Dendritic cell treated with granulocyte-macrophage colony-stimulating factor and Interleukin-4, amounts not matched to agents 40 ng/mL and 50 ng/mL, for 4 days (primary cell): Measurements from ENCODE around the gene RILP.

Experiments
- H3K27ac Mint-ChIP-seq: one replicate; pipeline ENCODE4 v1.8.0; 2022; ENCODE audit warnings: mild to moderate bottlenecking, mixed read lengths
- H3K27me3 Mint-ChIP-seq: one replicate; pipeline ENCODE4 v1.8.0; 2022; ENCODE audit warnings: mild to moderate bottlenecking, mixed read lengths
- H3K36me3 Mint-ChIP-seq: one replicate; pipeline ENCODE4 v1.8.0; 2022; ENCODE audit warnings: low read depth, mixed read lengths
- H3K4me1 Mint-ChIP-seq: one replicate; pipeline ENCODE4 v1.8.0; 2022; ENCODE audit warnings: low read depth, mixed read lengths
- H3K4me3 Mint-ChIP-seq: one replicate; pipeline ENCODE4 v1.8.0; 2022; ENCODE audit warnings: mild to moderate bottlenecking, moderate library complexity, mixed read lengths
- H3K9me3 Mint-ChIP-seq: one replicate; pipeline ENCODE4 v1.8.0; 2022; ENCODE audit warnings: mixed read lengths
- intact Hi-C: fragments of 100-400 bp; cut with micrococcal nuclease; formaldehyde crosslinking; loops from one replicate; pipeline ENCODE4 v1.15.0; 2022

The RILP gene

DNA sequence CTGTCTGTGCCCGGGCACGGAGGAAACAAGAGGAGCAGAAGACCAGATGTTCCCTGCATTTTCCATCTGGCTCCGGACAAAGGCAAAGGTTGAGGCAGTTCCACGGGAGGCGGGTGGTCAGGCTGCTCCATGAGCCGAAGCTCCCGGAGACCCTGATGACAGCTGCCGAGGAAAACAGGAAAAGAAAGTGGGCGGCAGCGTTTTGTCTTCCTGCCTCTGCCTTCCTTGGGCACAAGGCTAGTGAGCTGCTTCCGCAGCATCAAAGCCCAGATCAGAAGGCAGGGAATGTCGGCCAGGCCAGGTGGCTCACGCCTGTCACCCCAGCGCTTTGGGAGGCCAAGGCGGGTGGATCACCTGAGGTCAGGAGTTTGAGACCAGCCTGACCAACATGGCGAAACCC, 37.3 kb downstream of the RILP start:
- no peaks in the 10 kb centered on the region for H3K27me3 Mint-ChIP-seq
- intact Hi-C loops = loop anchor here (1.0 kb wide), 1 partner anchor 15 kb away; no protein-coding TSS in a partner anchor
- peaks cover 75% of the 10 kb centered on the region for H3K4me1 Mint-ChIP-seq
- peaks cover 92% of the 10 kb centered on the region for H3K36me3 Mint-ChIP-seq
- peak overlapping the region; percentile 48 for H3K4me3 Mint-ChIP-seq
- peak overlapping the region; percentile 90 for H3K27ac Mint-ChIP-seq
- no peaks in the 10 kb centered on the region for H3K9me3 Mint-ChIP-seq

DNA sequence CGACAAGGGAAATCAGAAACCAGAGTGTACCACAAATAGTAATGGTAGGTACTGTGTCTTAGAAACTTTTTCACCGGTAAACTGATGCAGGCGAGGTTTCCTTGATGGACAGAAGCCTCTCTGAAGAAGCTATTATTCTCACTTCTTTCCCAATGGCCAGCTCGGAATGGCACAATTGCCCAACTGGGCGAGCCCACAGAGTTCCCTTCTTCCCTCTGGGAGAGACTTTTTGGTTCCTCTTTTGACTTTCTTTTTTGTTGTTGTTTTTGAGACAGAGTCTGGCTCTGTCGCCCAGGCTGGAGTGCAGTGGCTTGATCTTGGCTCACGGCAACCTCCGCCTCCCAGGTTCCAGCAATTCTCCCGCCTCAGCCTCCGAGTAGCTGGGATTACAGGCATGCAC, 38.0 kb downstream of the RILP start:
- Mint-ChIP-seq H3K36me3 (peaks cover 92% of the 10 kb centered on the region), H3K27ac (peak overlapping the region; percentile 90)

DNA sequence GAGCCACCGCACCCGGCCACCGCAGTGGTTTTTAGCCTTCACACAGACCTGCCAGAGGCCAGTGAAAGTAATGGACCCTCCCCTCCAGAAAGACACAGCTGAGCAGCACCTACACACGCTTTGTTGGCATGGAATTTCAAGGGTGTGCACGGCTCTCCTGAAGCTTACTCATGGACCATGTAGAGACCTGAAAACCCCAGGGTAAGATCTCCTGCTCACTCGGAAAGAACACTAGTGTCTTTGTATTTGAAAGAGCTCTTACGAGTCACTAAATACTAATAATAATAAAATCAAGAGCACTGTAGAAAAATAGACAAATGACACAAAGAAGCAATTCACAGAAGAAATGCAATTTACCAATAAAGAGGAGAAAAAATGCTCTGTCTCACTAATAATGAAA, 41.0 kb downstream of the RILP start:
- Mint-ChIP-seq H3K27me3 (no peaks in the 10 kb centered on the region), H3K4me3 (no peak overlapping the region), H3K36me3 (peaks cover 92% of the 10 kb centered on the region), H3K9me3 (no peaks in the 10 kb centered on the region), H3K27ac (peak overlapping the region; percentile 96), H3K4me1 (peaks cover 79% of the 10 kb centered on the region)
- intact Hi-C loops = no loop called here

More for the DNA sequence above, 38.0 kb downstream of the RILP start:
- H3K4me3 Mint-ChIP-seq = peak overlapping the region; percentile 48
- H3K9me3 Mint-ChIP-seq = no peaks in the 10 kb centered on the region
- peaks cover 74% of the 10 kb centered on the region for H3K4me1 Mint-ChIP-seq
- intact Hi-C loops = loop anchor here (1.0 kb wide), 1 partner anchor 16 kb away; no protein-coding TSS in a partner anchor
- no peaks in the 10 kb centered on the region for H3K27me3 Mint-ChIP-seq

DNA sequence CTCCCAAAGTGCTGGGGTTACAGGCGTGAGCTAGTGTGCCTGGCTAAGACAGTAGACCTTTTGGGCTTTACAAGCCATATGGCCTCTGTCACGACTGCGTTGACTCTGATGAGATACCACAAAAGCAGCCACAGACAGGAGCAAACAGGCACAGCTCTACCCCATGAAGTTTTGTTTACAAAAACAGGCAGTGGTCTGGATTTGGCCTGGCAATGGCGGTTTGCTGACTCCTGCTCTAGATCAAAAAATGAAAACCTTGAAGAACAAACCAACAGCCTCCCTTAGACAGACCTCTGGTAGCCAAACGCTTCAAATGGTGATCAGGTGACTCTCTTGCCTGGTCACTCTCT, 41.7 kb downstream of the RILP start:
- Mint-ChIP-seq H3K4me1 (peaks cover 78% of the 10 kb centered on the region), H3K4me3 (peak overlapping the region; percentile 30), H3K9me3 (no peaks in the 10 kb centered on the region), H3K27ac (peak overlapping the region; percentile 96), H3K27me3 (no peaks in the 10 kb centered on the region), H3K36me3 (peaks cover 92% of the 10 kb centered on the region)
- intact Hi-C loops = loop anchor here (1.0 kb wide), 2 partner anchors 21 to 31 kb away; no protein-coding TSS in a partner anchor

DNA sequence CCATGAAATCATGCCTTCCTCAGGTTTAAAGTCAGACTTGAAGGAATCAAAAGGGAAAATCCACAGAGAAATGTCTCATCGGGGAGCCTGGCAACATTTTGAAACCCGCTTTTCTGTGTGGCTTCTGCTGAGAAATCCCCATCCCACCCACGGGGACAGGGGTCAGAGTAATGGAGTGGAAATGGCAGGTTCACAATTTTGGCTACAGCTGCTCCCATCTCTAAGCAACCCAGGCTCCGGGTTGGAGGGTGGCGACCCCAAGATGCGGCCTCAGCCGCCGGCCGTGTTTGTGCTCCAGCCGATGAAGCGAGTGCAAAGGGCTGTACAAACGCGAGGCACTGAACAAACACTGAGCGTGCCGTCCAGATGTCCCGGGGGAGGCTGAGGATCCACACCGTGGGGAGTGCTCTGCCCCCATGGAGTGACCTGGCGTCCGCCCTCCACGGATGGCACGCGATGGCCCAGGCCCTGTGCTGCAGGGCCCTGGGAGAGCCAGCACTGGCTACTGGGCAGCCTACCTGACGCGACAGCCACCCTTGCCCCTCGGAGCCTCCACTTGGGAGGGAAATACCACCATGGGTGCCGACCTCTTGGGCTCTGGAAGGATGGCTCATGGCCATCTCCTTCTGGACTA, 43.2 kb downstream of the RILP start:
- Mint-ChIP-seq H3K27me3 (no peaks in the 10 kb centered on the region), H3K4me3 (peak overlapping the region; percentile 61), H3K36me3 (peaks cover 92% of the 10 kb centered on the region), H3K9me3 (no peaks in the 10 kb centered on the region), H3K27ac (peak overlapping the region; percentile 96), H3K4me1 (peaks cover 67% of the 10 kb centered on the region)
- intact Hi-C loops = no loop called here

DNA sequence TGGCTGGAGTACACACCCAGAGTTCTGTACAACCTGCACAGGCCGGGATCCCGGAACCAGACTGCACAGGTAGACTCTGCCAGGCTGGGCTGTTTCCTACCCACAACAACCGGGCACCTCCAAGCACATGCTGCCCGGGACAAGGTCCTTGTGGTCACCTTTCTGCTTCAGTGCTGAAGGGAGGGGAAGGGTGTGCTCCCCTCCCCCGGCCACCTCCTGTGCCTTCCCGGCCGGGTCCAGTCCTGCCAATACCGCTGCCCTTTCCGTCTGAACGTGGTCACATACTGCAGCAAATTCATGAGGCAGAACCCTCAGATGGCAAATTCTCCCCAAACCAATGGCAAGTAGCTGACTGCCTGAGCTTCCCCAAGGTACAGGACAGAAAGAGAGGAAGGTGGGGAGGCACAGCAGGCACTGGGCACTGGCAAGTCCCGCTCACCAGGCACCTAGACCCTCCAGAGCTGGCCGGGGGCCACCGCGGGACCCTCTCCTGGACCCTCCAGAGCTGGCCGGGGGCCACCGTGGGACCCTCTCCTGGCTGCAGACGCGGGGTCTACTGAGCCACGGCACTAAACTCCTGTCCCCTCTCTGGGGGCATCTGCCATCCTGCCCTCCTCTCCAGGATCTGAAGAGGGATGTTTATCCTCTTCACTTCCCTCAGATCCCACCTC, 43.9 kb downstream of the RILP start:
- H3K9me3 Mint-ChIP-seq = no peaks in the 10 kb centered on the region
- H3K4me3 Mint-ChIP-seq = no peak overlapping the region
- H3K36me3 Mint-ChIP-seq = peaks cover 92% of the 10 kb centered on the region
- intact Hi-C loops = no loop called here
- no peaks in the 10 kb centered on the region for H3K27me3 Mint-ChIP-seq
- peaks cover 61% of the 10 kb centered on the region for H3K4me1 Mint-ChIP-seq
- peak overlapping the region; percentile 96 for H3K27ac Mint-ChIP-seq

DNA sequence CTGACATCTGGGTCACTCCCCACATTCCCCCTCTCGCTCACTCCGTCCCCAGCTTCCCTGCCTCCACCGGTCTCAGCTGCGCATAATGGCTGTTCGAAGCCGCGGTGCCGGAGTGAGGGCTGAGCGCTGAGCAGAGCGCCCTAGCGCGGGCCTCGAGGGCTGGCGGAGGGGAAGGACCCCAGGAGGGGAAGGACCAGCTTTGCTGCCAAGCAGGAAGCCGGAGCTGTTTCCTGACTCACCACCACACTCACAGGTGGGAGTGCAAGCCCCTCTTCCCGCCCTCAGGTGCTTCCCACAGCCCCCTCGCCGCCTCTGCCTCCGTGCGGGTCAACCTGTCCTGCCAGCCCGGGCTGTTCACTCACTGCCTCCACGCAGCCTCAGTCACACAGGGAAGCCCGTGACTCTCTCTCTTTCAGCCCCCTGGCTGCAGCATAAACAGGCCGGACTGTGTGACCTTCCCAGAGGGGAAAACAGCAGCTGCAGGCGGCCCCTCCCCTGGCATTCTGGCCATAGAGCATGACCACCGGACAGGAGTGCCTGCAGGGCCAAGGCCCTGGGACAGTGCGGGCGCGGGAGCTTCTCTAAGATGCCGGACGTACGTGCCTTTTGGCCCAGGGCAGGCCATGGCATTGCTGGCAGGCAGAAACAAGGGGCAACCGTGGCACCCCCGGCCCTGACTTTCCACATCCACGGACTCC, 44.7 kb downstream of the RILP start:
- Mint-ChIP-seq H3K4me3 (no peak overlapping the region), H3K27ac (peak overlapping the region; percentile 78), H3K4me1 (peaks cover 60% of the 10 kb centered on the region), H3K36me3 (peaks cover 96% of the 10 kb centered on the region), H3K27me3 (no peaks in the 10 kb centered on the region), H3K9me3 (no peaks in the 10 kb centered on the region)
- intact Hi-C loops = no loop called here

DNA sequence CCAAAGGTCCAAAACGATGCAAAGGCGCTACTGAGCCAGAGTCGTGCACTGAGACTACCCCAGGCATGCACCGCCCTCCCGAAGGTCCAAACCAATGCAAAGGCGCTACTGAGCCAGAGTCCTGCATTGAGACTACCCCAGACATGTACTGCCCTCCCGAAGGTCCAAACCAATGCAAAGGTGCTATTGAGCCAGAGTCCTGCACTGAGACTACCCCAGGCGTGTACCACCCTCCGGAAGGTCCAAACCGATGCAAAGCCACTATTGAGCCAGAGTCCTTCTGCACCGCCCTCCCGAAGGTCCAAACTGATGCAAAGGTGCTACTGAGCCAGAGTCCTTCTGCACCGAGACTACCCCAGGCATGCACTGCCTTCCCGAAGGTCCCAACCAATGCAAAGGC, 48.1 kb downstream of the RILP start:
- Mint-ChIP-seq H3K9me3 (no peaks in the 10 kb centered on the region), H3K4me3 (no peak overlapping the region), H3K36me3 (peaks cover 100% of the 10 kb centered on the region), H3K4me1 (peaks cover 56% of the 10 kb centered on the region), H3K27ac (no peak overlapping the region), H3K27me3 (no peaks in the 10 kb centered on the region)
- intact Hi-C loops = no loop called here

DNA sequence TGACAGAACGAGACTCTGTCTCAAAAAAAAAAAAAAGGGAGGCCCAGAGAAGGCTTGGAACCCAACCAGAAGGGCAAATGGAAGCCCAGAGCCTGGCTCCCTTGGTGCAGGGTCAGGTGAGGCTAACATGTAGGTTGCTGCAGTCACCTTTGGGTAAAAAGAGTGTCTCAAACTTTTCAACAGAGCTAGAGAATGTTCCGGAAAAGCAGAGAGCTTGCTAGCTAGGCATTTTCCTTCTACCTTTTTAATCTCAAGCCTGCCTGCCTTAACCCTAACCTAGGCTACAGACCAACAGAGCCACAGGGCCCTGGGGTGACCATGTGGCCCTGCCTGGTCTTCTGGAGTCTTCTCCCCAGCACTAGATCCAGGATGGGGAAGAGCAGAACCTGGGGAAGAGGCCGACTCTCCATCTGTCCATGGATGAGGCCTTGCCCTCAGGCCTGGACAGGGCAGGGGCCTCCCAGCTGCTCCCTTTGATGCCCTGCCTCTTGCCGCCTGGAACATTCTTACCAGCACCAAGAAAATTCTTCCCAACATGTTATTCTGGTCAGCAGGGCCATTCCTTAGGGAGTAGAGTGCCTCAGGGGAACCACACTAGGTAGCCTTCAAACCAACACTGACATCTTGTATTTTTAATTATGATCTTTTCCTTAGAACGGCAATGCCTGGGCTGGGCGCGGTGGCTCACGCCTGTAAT, 51.1 kb downstream of the RILP start:
- intact Hi-C loops = no loop called here
- Mint-ChIP-seq H3K9me3 (no peaks in the 10 kb centered on the region), H3K27ac (no peak overlapping the region), H3K36me3 (peaks cover 100% of the 10 kb centered on the region), H3K27me3 (no peaks in the 10 kb centered on the region), H3K4me1 (peaks cover 38% of the 10 kb centered on the region), H3K4me3 (no peak overlapping the region)

DNA sequence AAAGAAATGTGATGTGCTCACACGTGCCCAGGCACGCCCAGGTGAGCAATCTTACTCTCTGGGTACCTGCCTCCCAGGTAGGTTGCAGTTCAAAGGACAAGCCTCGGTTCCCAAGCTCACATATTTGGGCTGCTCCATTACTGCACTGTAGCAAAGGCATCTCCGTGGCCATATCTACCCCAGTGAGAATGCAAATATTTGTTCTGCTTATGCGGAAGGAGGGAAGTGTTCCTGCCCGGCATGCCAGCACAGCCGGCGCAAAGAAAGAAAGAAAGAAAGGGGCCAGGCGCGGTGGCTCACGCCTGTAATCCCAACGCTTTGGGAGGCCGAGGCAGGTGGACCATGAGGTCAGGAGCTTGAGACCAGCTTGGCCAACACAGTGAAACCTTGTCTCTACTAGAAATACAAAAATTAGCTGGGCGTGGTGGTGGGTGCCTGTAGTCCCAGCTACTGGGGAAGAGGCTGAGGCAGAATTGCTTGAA, 51.8 kb downstream of the RILP start:
- Mint-ChIP-seq H3K27me3 (no peaks in the 10 kb centered on the region), H3K36me3 (peaks cover 100% of the 10 kb centered on the region), H3K9me3 (no peaks in the 10 kb centered on the region), H3K4me3 (no peak overlapping the region), H3K27ac (no peak overlapping the region), H3K4me1 (peaks cover 39% of the 10 kb centered on the region)
- intact Hi-C loops = no loop called here
